ENCODE data around the gene IL17RE.
"Not testable (repeated sequence)": the region's sequence is repeated elsewhere in the genome, so short reads cannot be mapped to it uniquely, and the experiment has no call there.

IL17RE gene

DNA sequence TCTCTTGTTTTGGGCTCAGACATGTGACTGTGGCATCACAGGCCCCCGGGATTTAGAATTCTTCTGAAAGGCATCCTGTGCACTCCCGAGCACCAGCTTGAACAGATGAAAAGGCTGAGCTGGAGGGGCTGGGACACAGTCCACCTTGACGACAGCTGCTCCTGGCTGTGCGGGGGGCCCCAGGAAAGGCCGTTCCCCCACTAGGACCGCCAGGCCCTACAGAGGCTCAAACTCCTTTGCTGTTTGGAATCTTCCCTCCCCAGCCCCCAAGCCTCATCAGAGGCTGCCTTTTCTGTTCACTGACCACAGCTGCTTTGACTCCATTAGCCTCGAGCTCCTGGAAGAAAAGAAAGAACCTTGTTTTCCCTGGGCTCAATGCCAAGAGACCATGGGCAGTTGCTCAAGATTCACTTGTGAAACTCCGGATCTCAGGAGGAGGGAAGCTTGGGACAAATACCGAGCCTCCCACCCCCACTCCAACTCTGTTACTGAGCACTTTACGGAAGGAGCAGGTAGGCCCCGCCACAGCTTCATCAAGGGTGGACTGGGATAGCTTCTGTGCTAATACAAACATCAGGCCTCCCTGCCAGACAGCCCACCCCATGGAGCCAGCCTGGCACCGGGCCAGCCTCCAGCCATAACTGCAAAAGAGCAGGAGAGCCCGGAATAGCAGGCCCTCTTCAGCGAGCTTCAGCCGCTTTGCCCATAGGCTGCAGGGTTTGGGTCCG lies 38.3 kb upstream of the IL17RE start:
- H3K9me3 ChIP-seq (ENCODE audit: control insufficient read depth, insufficient read depth, low read depth, low read length): no peaks in the 10 kb centered on the region
- ChIA-PET CTCF (interaction anchor here (0.6 to 1.0 kb wide), 2 partner anchors 18 to 83 kb away, joined by 3 read pairs; no protein-coding TSS in a partner anchor), POLR2A (interaction anchor here (1.1 to 1.4 kb wide), 3 partner anchors 20 to 162 kb away, joined by 3 read pairs; partner anchors contain the start of genes FANCD2 and JAGN1)
- H3K27ac ChIP-seq (ENCODE audit: extremely low read depth, low read depth, low read length): peak overlapping the region; percentile 75
- TF ChIP-seq, protein P1, sequence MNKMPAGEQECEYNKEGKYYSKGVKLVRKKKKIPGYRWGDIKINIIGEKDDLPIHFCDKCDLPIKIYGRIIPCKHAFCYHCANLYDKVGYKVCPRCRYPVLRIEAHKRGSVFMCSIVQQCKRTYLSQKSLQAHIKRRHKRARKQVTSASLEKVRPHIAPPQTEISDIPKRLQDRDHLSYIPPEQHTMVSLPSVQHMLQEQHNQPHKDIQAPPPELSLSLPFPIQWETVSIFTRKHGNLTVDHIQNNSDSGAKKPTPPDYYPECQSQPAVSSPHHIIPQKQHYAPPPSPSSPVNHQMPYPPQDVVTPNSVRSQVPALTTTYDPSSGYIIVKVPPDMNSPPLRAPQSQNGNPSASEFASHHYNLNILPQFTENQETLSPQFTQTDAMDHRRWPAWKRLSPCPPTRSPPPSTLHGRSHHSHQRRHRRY (tag by site-specific recombination; IDR thresholded peaks at IDR 0.05): no peak
- TF ChIP-seq WT1 (tag by site-specific recombination; IDR thresholded peaks at IDR 0.05) (no peak), TCF7L2 (IDR thresholded peaks at IDR 0.05; ENCODE audit: borderline replicate concordance, low read depth, low read length) (no peak), HOXC10 (CRISPR knock-in tag; IDR thresholded peaks at IDR 0.05) (no peak), ZBTB48 (tag by site-specific recombination; IDR thresholded peaks at IDR 0.05) (peak; percentile 82), ZNF514 (tag by site-specific recombination; IDR thresholded peaks at IDR 0.05) (no peak), ZNF202 (tag by site-specific recombination; IDR thresholded peaks at IDR 0.05; ENCODE audit: borderline replicate concordance) (no peak), FEZF1 (tag by site-specific recombination; IDR thresholded peaks at IDR 0.05) (0 out of 2 replicates have a peak, but pooled peaks have one; percentile 39)
- TF ChIP-seq, protein P2, sequence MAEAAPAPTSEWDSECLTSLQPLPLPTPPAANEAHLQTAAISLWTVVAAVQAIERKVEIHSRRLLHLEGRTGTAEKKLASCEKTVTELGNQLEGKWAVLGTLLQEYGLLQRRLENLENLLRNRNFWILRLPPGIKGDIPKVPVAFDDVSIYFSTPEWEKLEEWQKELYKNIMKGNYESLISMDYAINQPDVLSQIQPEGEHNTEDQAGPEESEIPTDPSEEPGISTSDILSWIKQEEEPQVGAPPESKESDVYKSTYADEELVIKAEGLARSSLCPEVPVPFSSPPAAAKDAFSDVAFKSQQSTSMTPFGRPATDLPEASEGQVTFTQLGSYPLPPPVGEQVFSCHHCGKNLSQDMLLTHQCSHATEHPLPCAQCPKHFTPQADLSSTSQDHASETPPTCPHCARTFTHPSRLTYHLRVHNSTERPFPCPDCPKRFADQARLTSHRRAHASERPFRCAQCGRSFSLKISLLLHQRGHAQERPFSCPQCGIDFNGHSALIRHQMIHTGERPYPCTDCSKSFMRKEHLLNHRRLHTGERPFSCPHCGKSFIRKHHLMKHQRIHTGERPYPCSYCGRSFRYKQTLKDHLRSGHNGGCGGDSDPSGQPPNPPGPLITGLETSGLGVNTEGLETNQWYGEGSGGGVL (tag by site-specific recombination; IDR thresholded peaks at IDR 0.05): peak; percentile 69
- no peaks in the 10 kb centered on the region for H3K36me3 ChIP-seq (ENCODE audit: control insufficient read depth in 2 of 2, insufficient read depth in 1 of 2, low read length in 2 of 2)
- H3K4me1 ChIP-seq (ENCODE audit: control insufficient read depth, insufficient read depth, low read length): peaks cover 7% of the 10 kb centered on the region; the same call in 1 of the 2 replicates
- no peak overlapping the region for H3K4me3 ChIP-seq (ENCODE audit: low read depth, low read length)

DNA sequence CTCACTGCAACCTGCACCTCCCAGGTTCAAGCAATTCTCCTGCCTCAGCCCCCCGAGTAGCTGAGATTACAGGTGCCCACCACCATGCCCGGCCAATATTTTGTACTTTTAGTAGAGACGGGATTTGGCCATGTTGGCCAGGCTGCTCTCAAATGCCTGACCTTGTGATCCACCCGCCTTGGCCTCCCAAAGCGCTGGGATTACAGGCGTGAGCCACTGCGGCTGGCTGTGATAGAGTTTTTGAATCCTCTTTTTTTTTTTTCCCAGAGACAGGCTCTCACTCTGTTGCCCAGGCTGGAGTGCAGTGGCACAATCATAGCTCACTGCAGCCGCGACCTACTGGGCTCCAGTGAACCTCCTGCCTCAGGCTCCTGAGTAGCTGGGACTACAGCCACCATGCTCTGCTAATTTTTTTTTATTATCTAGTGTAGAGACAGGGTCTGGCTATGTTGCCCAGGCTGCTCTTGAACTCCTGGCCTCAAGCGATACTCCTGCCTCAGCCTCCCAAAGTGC lies 37.5 kb upstream of the IL17RE start:
- peak; percentile 40; the same call in 1 of the 2 replicates for TF ChIP-seq ZNF335 (tag by site-specific recombination; conservative IDR thresholded peaks at IDR 0.05)
- not testable (repeated sequence) for H3K4me1 ChIP-seq (ENCODE audit: control insufficient read depth, insufficient read depth, low read length); H3K4me3 ChIP-seq (ENCODE audit: low read depth, low read length); H3K36me3 ChIP-seq (ENCODE audit: control insufficient read depth in 2 of 2, insufficient read depth in 1 of 2, low read length in 2 of 2); H3K9me3 ChIP-seq (ENCODE audit: control insufficient read depth, insufficient read depth, low read depth, low read length)
- H3K27ac ChIP-seq (ENCODE audit: extremely low read depth, low read depth, low read length): peak overlapping the region; percentile 75; the same call in 1 of the 2 replicates
- POLR2A ChIA-PET: interaction anchor here (1.2 to 1.5 kb wide), 3 partner anchors 25 to 161 kb away, joined by 3 to 5 read pairs (median 3); partner anchors contain the start of genes CRELD1, FANCD2 and JAGN1
- CTCF ChIA-PET: interaction anchor here (0.6 to 1.0 kb wide), 2 partner anchors 19 to 82 kb away, joined by 3 read pairs; no protein-coding TSS in a partner anchor

DNA sequence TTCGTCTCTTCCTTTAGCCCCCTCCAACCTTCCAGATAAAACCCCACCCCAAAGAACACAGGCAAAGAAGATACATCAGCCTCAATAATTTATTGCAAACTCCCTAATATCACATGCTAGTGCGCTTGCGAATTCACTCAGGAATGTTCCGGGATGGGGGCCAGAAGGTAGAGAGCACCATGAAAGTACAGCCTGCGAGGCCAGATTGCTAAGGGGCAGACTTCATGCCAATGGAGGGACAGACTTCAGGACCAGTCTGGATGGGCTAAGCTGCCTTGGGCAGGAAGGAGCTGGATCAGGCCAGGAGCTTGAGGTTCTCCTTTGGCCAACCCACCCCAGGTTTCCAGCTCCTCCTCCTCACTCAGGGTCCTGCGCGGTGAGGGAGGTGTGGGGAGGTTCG lies 36.0 kb upstream of the IL17RE start:
- Histone ChIP-seq H3K36me3 (ENCODE audit: control insufficient read depth in 2 of 2, insufficient read depth in 1 of 2, low read length in 2 of 2) (no peaks in the 10 kb centered on the region), H3K4me1 (ENCODE audit: control insufficient read depth, insufficient read depth, low read length) (peaks cover 7% of the 10 kb centered on the region; the same call in 1 of the 2 replicates), H3K9me3 (ENCODE audit: control insufficient read depth, insufficient read depth, low read depth, low read length) (no peaks in the 10 kb centered on the region), H3K27ac (ENCODE audit: extremely low read depth, low read depth, low read length) (no peak overlapping the region), H3K4me3 (ENCODE audit: low read depth, low read length) (no peak overlapping the region)
- TF ChIP-seq ZNF549 (tag by site-specific recombination; IDR thresholded peaks at IDR 0.05): no peak
- TF ChIP-seq ZNF623 (tag by site-specific recombination; IDR thresholded peaks at IDR 0.05): no peak
- TF ChIP-seq ZNF146 (tag by site-specific recombination; IDR thresholded peaks at IDR 0.05): no peak
- no peak for TF ChIP-seq EGR2 (tag by site-specific recombination; IDR thresholded peaks at IDR 0.05; ENCODE audit: low read depth)
- TF ChIP-seq KLF10 (tag by site-specific recombination; IDR thresholded peaks at IDR 0.05): no peak
- no peak for TF ChIP-seq GLI4 (tag by site-specific recombination; IDR thresholded peaks at IDR 0.05)
- TF ChIP-seq ZNF777 (tag by site-specific recombination; IDR thresholded peaks at IDR 0.05; ENCODE audit: borderline replicate concordance): no peak
- TF ChIP-seq ZNF354C (tag by site-specific recombination; IDR thresholded peaks at IDR 0.05; ENCODE audit: borderline replicate concordance, low read depth): no peak
- TF ChIP-seq YY2 (tag by site-specific recombination; IDR thresholded peaks at IDR 0.05): no peak
- POLR2A ChIA-PET: interaction anchor here (0.6 to 1.3 kb wide), 2 partner anchors 55 to 66 kb away, joined by 4 read pairs; partner anchors contain the start of gene CRELD1
- CTCF ChIA-PET: interaction anchor here (0.7 to 1.0 kb wide), 2 partner anchors 17 to 80 kb away, joined by 3 read pairs; no protein-coding TSS in a partner anchor
